Esophagus muscularis mucosa (tissue), 4 donors: ENCODE measurements around the gene NTRK3.

Experiments used
- EP300 ChIP-seq: sonication (generic); formaldehyde crosslinking; IDR thresholded peaks from one replicate; pipeline ENCODE4 v1.6.1; 2017; ENCODE audit warnings: antibody characterized with exemption
- POLR2A ChIP-seq: fragments of 450-650 bp; IDR thresholded peaks from one replicate; pipeline ENCODE4 v1.6.1; 2017; ENCODE audit warnings: antibody characterized with exemption, moderate library complexity, mild to moderate bottlenecking, low read depth
- TF ChIP-seq, protein P1 (sequence below), 3 experiments: fragments of 200-600 bp in 2 of 3; fragments of 450-650 bp in 1 of 3; sonication (generic) in 2 of 3; IDR thresholded peaks; one replicate each; pipeline ENCODE4 v1.5.1; 2017 to 2019; ENCODE audit warnings: antibody characterized with exemption in 3 of 3, mild to moderate bottlenecking in 2 of 3, moderate library complexity in 1 of 3

DNA sequence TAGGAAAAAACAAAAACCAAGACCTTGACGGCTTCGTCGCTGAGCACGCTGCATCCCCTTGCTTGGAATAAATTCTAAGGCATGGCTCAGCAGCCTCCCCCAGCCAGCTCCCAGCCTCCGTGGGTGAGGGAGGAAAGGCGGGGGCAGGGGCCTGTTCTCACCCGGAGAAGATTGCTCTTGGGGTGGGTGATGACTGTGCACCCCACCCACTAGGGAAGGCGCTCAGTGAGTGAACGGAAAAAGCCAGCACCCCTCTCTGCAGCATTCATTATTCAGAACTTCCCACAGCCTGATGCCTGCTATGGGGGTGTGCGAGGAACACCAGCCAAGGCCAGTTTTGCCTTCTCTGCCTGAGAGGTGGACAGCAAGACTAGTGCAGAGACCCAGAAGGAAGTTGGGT, 19.3 kb upstream of the NTRK3 start:
- TF ChIP-seq, protein P1, sequence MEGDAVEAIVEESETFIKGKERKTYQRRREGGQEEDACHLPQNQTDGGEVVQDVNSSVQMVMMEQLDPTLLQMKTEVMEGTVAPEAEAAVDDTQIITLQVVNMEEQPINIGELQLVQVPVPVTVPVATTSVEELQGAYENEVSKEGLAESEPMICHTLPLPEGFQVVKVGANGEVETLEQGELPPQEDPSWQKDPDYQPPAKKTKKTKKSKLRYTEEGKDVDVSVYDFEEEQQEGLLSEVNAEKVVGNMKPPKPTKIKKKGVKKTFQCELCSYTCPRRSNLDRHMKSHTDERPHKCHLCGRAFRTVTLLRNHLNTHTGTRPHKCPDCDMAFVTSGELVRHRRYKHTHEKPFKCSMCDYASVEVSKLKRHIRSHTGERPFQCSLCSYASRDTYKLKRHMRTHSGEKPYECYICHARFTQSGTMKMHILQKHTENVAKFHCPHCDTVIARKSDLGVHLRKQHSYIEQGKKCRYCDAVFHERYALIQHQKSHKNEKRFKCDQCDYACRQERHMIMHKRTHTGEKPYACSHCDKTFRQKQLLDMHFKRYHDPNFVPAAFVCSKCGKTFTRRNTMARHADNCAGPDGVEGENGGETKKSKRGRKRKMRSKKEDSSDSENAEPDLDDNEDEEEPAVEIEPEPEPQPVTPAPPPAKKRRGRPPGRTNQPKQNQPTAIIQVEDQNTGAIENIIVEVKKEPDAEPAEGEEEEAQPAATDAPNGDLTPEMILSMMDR (IDR thresholded peaks at IDR 0.05) = no peak
- no peak for TF ChIP-seq POLR2A
- TF ChIP-seq EP300 = no peak
